DND-41 (cell line): ENCODE results near the gene IER2.
"Not testable (repeated sequence)": the region's sequence is repeated elsewhere in the genome, so short reads cannot be mapped to it uniquely, and the experiment has no call there.

Experiments
- ATAC-seq: fragments of 200-7000 bp; cut with Tn5 transposase; 3 replicates; pipeline ENCODE4 v1.9.1; 2021; ENCODE audit warnings: low read depth; ENCODE audit not compliant: insufficient read depth
- DNase-seq: peaks from one replicate; pipeline ENCODE4 v3.0.0-alpha.2; 2020
- H2AFZ ChIP-seq: 2 replicates; pipeline ENCODE4 v1.6.0; 2012; ENCODE audit warnings: low read depth, low read length
- H3K27ac ChIP-seq: 2 replicates; pipeline ENCODE4 v1.5.1; 2012; ENCODE audit warnings: low read length, inconsistent platforms
- H3K27me3 ChIP-seq: fragments of 200-600 bp; sonication (generic); 2 replicates; pipeline ENCODE4 v1.6.0; 2012; ENCODE audit warnings: low read length, mild to moderate bottlenecking, inconsistent platforms; ENCODE audit not compliant: insufficient read depth, poor library complexity
- H3K36me3 ChIP-seq: 2 replicates; pipeline ENCODE4 v1.5.1; 2012; ENCODE audit warnings: low read length, inconsistent platforms; ENCODE audit not compliant: insufficient read depth
- H3K4me1 ChIP-seq: 2 replicates; pipeline ENCODE4 v1.5.1; 2012; ENCODE audit warnings: mild to moderate bottlenecking, low read length; ENCODE audit not compliant: insufficient read depth
- H3K4me2 ChIP-seq: 2 replicates; pipeline ENCODE4 v1.6.0; 2012; ENCODE audit warnings: mild to moderate bottlenecking, moderate library complexity, low read length, inconsistent platforms; ENCODE audit not compliant: insufficient read depth
- H3K4me3 ChIP-seq, 2 experiments: fragments of 200-600 bp in 1 of 2; shearing (Covaris generic) in 1 of 2; 2 replicates each; pipeline ENCODE4 v1.5.1; 2012 to 2016; ENCODE audit warnings: inconsistent platforms in 2 of 2, low read length in 2 of 2, mild to moderate bottlenecking in 2 of 2, low read depth in 1 of 2, moderate library complexity in 1 of 2
- H3K79me2 ChIP-seq: 2 replicates; pipeline ENCODE4 v1.6.0; 2012; ENCODE audit warnings: low read length, inconsistent platforms; ENCODE audit not compliant: insufficient read depth
- H3K9ac ChIP-seq: 2 replicates; pipeline ENCODE4 v1.6.0; 2012; ENCODE audit warnings: low read depth, mild to moderate bottlenecking, inconsistent platforms, low read length, moderate library complexity
- H3K9me3 ChIP-seq: 2 replicates; pipeline ENCODE4 v1.5.1; 2012; ENCODE audit warnings: low read length, moderate library complexity, mild to moderate bottlenecking, inconsistent platforms; ENCODE audit not compliant: insufficient read depth, severe bottlenecking
- H4K20me1 ChIP-seq: 2 replicates; pipeline ENCODE4 v1.6.0; 2012; ENCODE audit warnings: low read length; ENCODE audit not compliant: insufficient read depth
- CTCF ChIP-seq: IDR thresholded peaks from 2 replicates; pipeline ENCODE4 v1.5.1; 2012; ENCODE audit warnings: borderline replicate concordance, low read length, moderate library complexity, mild to moderate bottlenecking; ENCODE audit not compliant: poor library complexity, severe bottlenecking; ENCODE audit errors: extremely low read depth
- EZH2 ChIP-seq: IDR thresholded peaks from 3 replicates; pipeline ENCODE4 v1.6.1; 2012; ENCODE audit warnings: borderline replicate concordance, low read depth, mild to moderate bottlenecking, moderate library complexity, low read length, inconsistent platforms; ENCODE audit not compliant: severe bottlenecking

Gene IER2

GRCh38 chr19:13186688-13187087, 36.5 kb downstream of the IER2 start:
- H3K9me3 ChIP-seq, H3K79me2 ChIP-seq, ATAC-seq, DNase-seq, H4K20me1 ChIP-seq, H3K27me3 ChIP-seq, H3K36me3 ChIP-seq, H2AFZ ChIP-seq, H3K4me3 ChIP-seq, H3K4me2 ChIP-seq, H3K27ac ChIP-seq, H3K4me1 ChIP-seq, H3K9ac ChIP-seq: not testable (repeated sequence)

- Histone ChIP-seq H3K79me2 (no peaks in the 10 kb centered on the region), H3K4me3 (no peak overlapping the region), H3K9me3 (no peaks in the 10 kb centered on the region), H3K4me1 (no peaks in the 10 kb centered on the region), H3K27ac (no peak overlapping the region), H4K20me1 (no peaks in the 10 kb centered on the region), H2AFZ (no peak overlapping the region), H3K27me3 (no peaks in the 10 kb centered on the region), H3K36me3 (no peaks in the 10 kb centered on the region), H3K9ac (no peak overlapping the region), H3K4me2 (no peak overlapping the region)
- no peak for TF ChIP-seq EZH2
- TF ChIP-seq CTCF, result no peak
- no peak for DNase-seq
- no peak for ATAC-seq
These were observed 37.2 kb downstream of the IER2 start for GRCh38 chr19:13187419-13187818.

GRCh38 chr19:13189600-13189999, 39.4 kb downstream of the IER2 start:
- no peaks in the 10 kb centered on the region for H3K27me3 ChIP-seq
- no peak overlapping the region for H3K4me2 ChIP-seq
- TF ChIP-seq EZH2, result no peak
- TF ChIP-seq CTCF, result no peak
- DNase-seq (no peak), ATAC-seq (no peak)
- H4K20me1 ChIP-seq, result no peaks in the 10 kb centered on the region
- no peaks in the 10 kb centered on the region for H3K79me2 ChIP-seq
- no peak overlapping the region for H3K4me3 ChIP-seq
- no peak overlapping the region for H3K27ac ChIP-seq
- H3K4me1 ChIP-seq, result no peaks in the 10 kb centered on the region
- no peak overlapping the region for H2AFZ ChIP-seq
- no peaks in the 10 kb centered on the region for H3K36me3 ChIP-seq
- H3K9ac ChIP-seq, result no peak overlapping the region
- H3K9me3 ChIP-seq, result no peaks in the 10 kb centered on the region

- H3K9ac ChIP-seq, result no peak overlapping the region
- H3K4me3 ChIP-seq, result no peak overlapping the region
These were observed 40.8 kb downstream of the IER2 start for GRCh38 chr19:13190781-13191540.

More at GRCh38 chr19:13190781-13191540, 40.8 kb downstream of the IER2 start:
- Histone ChIP-seq H3K4me2 (no peak overlapping the region), H4K20me1 (no peaks in the 10 kb centered on the region), H3K79me2 (no peaks in the 10 kb centered on the region), H2AFZ (no peak overlapping the region), H3K36me3 (no peaks in the 10 kb centered on the region), H3K4me1 (no peaks in the 10 kb centered on the region), H3K27me3 (no peaks in the 10 kb centered on the region), H3K9me3 (no peaks in the 10 kb centered on the region), H3K27ac (no peak overlapping the region)
- no peak for TF ChIP-seq EZH2
- no peak for TF ChIP-seq CTCF
- DNase-seq (no peak), ATAC-seq (no peak)
